B cell (primary cell): ENCODE results near the gene APH1A.

Source experiments
- EZH2 ChIP-seq: IDR thresholded peaks from 2 replicates; pipeline ENCODE4 v1.6.1; 2012; ENCODE audit warnings: borderline replicate concordance, low read depth, mild to moderate bottlenecking, moderate library complexity, low read length; ENCODE audit not compliant: insufficient read depth, poor library complexity, severe bottlenecking
- TF ChIP-seq, protein P1 (sequence below): fragments of 200-600 bp; IDR thresholded peaks from one replicate; pipeline ENCODE4 v1.8.0; 2022; ENCODE audit warnings: antibody characterized with exemption, mild to moderate bottlenecking

DNA sequence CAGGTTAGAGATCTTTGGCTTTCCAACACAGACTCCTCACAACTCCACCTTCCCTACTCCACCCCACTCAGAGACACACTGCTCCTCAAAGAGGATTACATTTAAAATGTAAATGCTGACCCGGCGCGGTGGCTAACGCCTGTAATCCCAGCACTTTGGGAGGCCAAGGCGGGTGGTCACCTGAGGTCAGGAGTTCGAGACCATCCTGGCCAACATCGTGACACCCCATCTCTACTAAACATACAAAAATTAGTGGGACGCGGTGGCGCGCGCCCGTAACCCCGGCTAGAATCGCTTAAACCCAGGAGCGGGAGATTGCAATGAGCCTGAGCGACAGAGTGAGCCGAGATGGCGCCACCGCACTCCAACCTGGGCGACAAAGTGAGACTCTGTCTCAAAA lies 31.1 kb downstream of the APH1A start:
- TF ChIP-seq, protein P1, sequence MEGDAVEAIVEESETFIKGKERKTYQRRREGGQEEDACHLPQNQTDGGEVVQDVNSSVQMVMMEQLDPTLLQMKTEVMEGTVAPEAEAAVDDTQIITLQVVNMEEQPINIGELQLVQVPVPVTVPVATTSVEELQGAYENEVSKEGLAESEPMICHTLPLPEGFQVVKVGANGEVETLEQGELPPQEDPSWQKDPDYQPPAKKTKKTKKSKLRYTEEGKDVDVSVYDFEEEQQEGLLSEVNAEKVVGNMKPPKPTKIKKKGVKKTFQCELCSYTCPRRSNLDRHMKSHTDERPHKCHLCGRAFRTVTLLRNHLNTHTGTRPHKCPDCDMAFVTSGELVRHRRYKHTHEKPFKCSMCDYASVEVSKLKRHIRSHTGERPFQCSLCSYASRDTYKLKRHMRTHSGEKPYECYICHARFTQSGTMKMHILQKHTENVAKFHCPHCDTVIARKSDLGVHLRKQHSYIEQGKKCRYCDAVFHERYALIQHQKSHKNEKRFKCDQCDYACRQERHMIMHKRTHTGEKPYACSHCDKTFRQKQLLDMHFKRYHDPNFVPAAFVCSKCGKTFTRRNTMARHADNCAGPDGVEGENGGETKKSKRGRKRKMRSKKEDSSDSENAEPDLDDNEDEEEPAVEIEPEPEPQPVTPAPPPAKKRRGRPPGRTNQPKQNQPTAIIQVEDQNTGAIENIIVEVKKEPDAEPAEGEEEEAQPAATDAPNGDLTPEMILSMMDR = no peak
- no peak for TF ChIP-seq EZH2
